CD4-positive, alpha-beta T cell treated with Interleukin-12 subunit alpha and Interleukin-12 subunit beta, for 1 hour (primary cell): ENCODE results near the gene GJA9.
A peak's percentile ranks its signal among the peaks of the same experiment; 100 is the strongest.
"Not testable (repeated sequence)": the region's sequence is repeated elsewhere in the genome, so short reads cannot be mapped to it uniquely, and the experiment has no call there.

Experiments
- DNase-seq: peaks from one replicate; pipeline ENCODE4 v3.0.0-alpha.2; 2020

The GJA9 gene

GRCh38 chr1:38881487-38881886, at the start of gene GJA9:
GJA9 (minus strand) TSS chr1:38881587; CDS start chr1:38876098, 5,489 bp downstream.
- DNase-seq = no peak

- DNase-seq = no peak
These were observed 48.1 kb upstream of the GJA9 start for GRCh38 chr1:38929476-38929875.

- no peak for DNase-seq
These were observed 47.7 kb upstream of the GJA9 start for GRCh38 chr1:38929054-38929453.

GRCh38 chr1:38926091-38926490, 44.7 kb upstream of the GJA9 start:
- DNase-seq = no peak

GRCh38 chr1:38925391-38925790, 44.0 kb upstream of the GJA9 start:
- DNase-seq = no peak

- no peak for DNase-seq
These were observed 42.2 kb upstream of the GJA9 start for GRCh38 chr1:38923607-38924006.

- DNase-seq = no peak
These were observed 37.7 kb upstream of the GJA9 start for GRCh38 chr1:38919130-38919529.

- DNase-seq = no peak
These were observed 37.2 kb upstream of the GJA9 start for GRCh38 chr1:38918568-38918967.

GRCh38 chr1:38917772-38918171, 36.4 kb upstream of the GJA9 start:
- DNase-seq = no peak

- DNase-seq = no peak
These were observed 36.0 kb upstream of the GJA9 start for GRCh38 chr1:38917337-38917736.

GRCh38 chr1:38915352-38915948, 34.1 kb upstream of the GJA9 start:
- no peak for DNase-seq

GRCh38 chr1:38914908-38915307, 33.5 kb upstream of the GJA9 start:
- DNase-seq = not testable (repeated sequence)

- DNase-seq = no peak
These were observed 27.4 kb upstream of the GJA9 start for GRCh38 chr1:38908821-38909220.

GRCh38 chr1:38905985-38906384, 24.6 kb upstream of the GJA9 start:
- DNase-seq = no peak

GRCh38 chr1:38899560-38899959, 18.2 kb upstream of the GJA9 start:
- no peak for DNase-seq

- no peak for DNase-seq
These were observed 17.4 kb upstream of the GJA9 start for GRCh38 chr1:38898653-38899230.

GRCh38 chr1:38896169-38896568, 14.8 kb upstream of the GJA9 start:
- DNase-seq = no peak

GRCh38 chr1:38892976-38893375, 11.6 kb upstream of the GJA9 start:
- no peak for DNase-seq

- DNase-seq = peak; percentile 8
These were observed 10.4 kb upstream of the GJA9 start for GRCh38 chr1:38891753-38892152.

- DNase-seq = no peak
These were observed 8.2 kb upstream of the GJA9 start for GRCh38 chr1:38889589-38889988.

GRCh38 chr1:38888423-38889333, 7.3 kb upstream of the GJA9 start:
- no peak for DNase-seq

- no peak for DNase-seq
These were observed 3.7 kb upstream of the GJA9 start for GRCh38 chr1:38885092-38885491.

GRCh38 chr1:38875811-38876210, 5.6 kb downstream of the GJA9 start:
- DNase-seq = no peak
